CD4-positive, alpha-beta T cell (primary cell): ENCODE data around the gene LRIG3. TPM values are rescaled to one million over a fixed set of nuclear protein-coding genes. Genes with fewer than 3 reads are reported as not detected.
"Not testable (repeated sequence)": the region's sequence is repeated elsewhere in the genome, so short reads cannot be mapped to it uniquely, and the experiment has no call there.

ENCODE experiments used
- ATAC-seq: fragments of 200-7000 bp; cut with Tn5 transposase; one replicate; pipeline ENCODE4 v1.10.0; 2022; ENCODE audit warnings: mild to moderate bottlenecking; ENCODE audit not compliant: poor library complexity
- CTCF ChIA-PET: fragments of 350-600 bp; sonication (Branson Sonifier 250); formaldehyde crosslinking; loops from one replicate; lab custom pipeline; 2021; ENCODE audit warnings: antibody characterized with exemption, inconsistent platforms; lab: Charles Lee
- POLR2A ChIA-PET: fragments of 350-600 bp; sonication (Branson Sonifier 250); formaldehyde crosslinking; loops from one replicate; lab custom pipeline; 2021; ENCODE audit warnings: antibody characterized with exemption, inconsistent platforms; lab: Charles Lee
- DNase-seq, 14 experiments: peaks; one replicate each; pipeline ENCODE4 v3.0.0-alpha.2; 2013 to 2020; ENCODE audit warnings: mixed read lengths in 2 of 14
- H3K27ac ChIP-seq, 2 donors: one replicate each; pipeline versions ENCODE4 v1.5.1 to v1.7.0; 2013; ENCODE audit warnings: low read length in 2 of 2, low read depth in 1 of 2, mild to moderate bottlenecking in 1 of 2
- H3K27me3 ChIP-seq, 2 experiments: 1 replicate in 1 of 2; 2 replicates in 1 of 2; pipeline versions ENCODE4 v1.6.1 to v1.7.0; 2013; ENCODE audit warnings: low read length in 2 of 2, control low read depth in 1 of 2, mild to moderate bottlenecking in 1 of 2, moderate library complexity in 1 of 2; ENCODE audit not compliant: insufficient read depth in 2 of 2, control insufficient read depth in 1 of 2
- H3K36me3 ChIP-seq: one replicate; pipeline ENCODE4 v1.6.1; 2013; ENCODE audit warnings: low read length, control low read depth; ENCODE audit not compliant: insufficient read depth
- H3K4me1 ChIP-seq: one replicate; pipeline ENCODE4 v1.6.1; 2013; ENCODE audit warnings: low read length, control low read depth; ENCODE audit not compliant: insufficient read depth
- H3K4me3 ChIP-seq: one replicate; pipeline ENCODE4 v1.5.1; 2013; ENCODE audit warnings: mild to moderate bottlenecking, low read length, moderate library complexity
- H3K9me3 ChIP-seq, 2 experiments: 1 replicate in 1 of 2; 2 replicates in 1 of 2; pipeline versions ENCODE4 v1.6.1 to v1.7.0; 2013; ENCODE audit warnings: low read length in 2 of 2, mild to moderate bottlenecking in 2 of 2, control low read depth in 1 of 2, moderate library complexity in 1 of 2; ENCODE audit not compliant: control insufficient read depth in 1 of 2, insufficient read depth in 1 of 2
- H3K27ac Mint-ChIP-seq: one replicate; pipeline ENCODE4 v1.8.0; 2020; ENCODE audit warnings: mixed read lengths
- H3K27me3 Mint-ChIP-seq: one replicate; pipeline ENCODE4 v1.8.0; 2021; ENCODE audit warnings: mixed read lengths
- H3K36me3 Mint-ChIP-seq: one replicate; pipeline ENCODE4 v1.8.0; 2021; ENCODE audit warnings: low read depth, mixed read lengths
- H3K4me1 Mint-ChIP-seq: one replicate; pipeline ENCODE4 v1.8.0; 2021; ENCODE audit warnings: low read depth, mixed read lengths
- H3K4me3 Mint-ChIP-seq: one replicate; pipeline ENCODE4 v1.8.0; 2020; ENCODE audit warnings: mild to moderate bottlenecking, mixed read lengths
- H3K9me3 Mint-ChIP-seq: one replicate; pipeline ENCODE4 v1.8.0; 2020; ENCODE audit warnings: mixed read lengths
- intact Hi-C, 2 experiments: fragments of 100-400 bp; cut with DNase I in 1 of 2; cut with micrococcal nuclease in 1 of 2; formaldehyde crosslinking; loops; one replicate each; pipeline versions ENCODE4 v1.15.1 to v1.9.0; 2023 to 2025; cut with DNase I, micrococcal nuclease
- total RNA-seq, 174 experiments: library from RNA in 2 of 174; stranded (reverse) in 2 of 174; gene quantifications; one replicate each; pipeline ENCODE4 v1.2.3 and lab custom pipeline; 2021 to 2026
- TF ChIP-seq, protein P1 (sequence below): fragments of 200-600 bp; IDR thresholded peaks from one replicate; pipeline ENCODE4 v1.8.0; 2022; ENCODE audit warnings: antibody characterized with exemption, mild to moderate bottlenecking

The LRIG3 gene
- total RNA-seq, 2 experiments from 2014 or later: not detected

- DNase-seq: no peak
Observed at GRCh38 chr12:58860056-58860787, 60.1 kb downstream of the LRIG3 start.

GRCh38 chr12:58858030-58858429 is 62.3 kb downstream of the LRIG3 start:
- Mint-ChIP-seq H3K9me3 (peaks cover 4% of the 10 kb centered on the region), H3K27ac (no peak overlapping the region), H3K27me3 (no peaks in the 10 kb centered on the region), H3K36me3 (no peaks in the 10 kb centered on the region), H3K4me3 (no peak overlapping the region), H3K4me1 (no peaks in the 10 kb centered on the region)
- Histone ChIP-seq H3K27ac (no peak overlapping the region), H3K36me3 (no peaks in the 10 kb centered on the region), H3K27me3 (no peaks in the 10 kb centered on the region), H3K4me3 (no peak overlapping the region), H3K9me3 (peaks cover 0 to 8% of the 10 kb centered on the region in 2 experiments), H3K4me1 (no peaks in the 10 kb centered on the region)
- DNase-seq (no peak), ATAC-seq (no peak)
- intact Hi-C loops: no loop called here
- TF ChIP-seq, protein P1, sequence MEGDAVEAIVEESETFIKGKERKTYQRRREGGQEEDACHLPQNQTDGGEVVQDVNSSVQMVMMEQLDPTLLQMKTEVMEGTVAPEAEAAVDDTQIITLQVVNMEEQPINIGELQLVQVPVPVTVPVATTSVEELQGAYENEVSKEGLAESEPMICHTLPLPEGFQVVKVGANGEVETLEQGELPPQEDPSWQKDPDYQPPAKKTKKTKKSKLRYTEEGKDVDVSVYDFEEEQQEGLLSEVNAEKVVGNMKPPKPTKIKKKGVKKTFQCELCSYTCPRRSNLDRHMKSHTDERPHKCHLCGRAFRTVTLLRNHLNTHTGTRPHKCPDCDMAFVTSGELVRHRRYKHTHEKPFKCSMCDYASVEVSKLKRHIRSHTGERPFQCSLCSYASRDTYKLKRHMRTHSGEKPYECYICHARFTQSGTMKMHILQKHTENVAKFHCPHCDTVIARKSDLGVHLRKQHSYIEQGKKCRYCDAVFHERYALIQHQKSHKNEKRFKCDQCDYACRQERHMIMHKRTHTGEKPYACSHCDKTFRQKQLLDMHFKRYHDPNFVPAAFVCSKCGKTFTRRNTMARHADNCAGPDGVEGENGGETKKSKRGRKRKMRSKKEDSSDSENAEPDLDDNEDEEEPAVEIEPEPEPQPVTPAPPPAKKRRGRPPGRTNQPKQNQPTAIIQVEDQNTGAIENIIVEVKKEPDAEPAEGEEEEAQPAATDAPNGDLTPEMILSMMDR: no peak
- POLR2A ChIA-PET: no interaction called here
- CTCF ChIA-PET: no interaction called here

More at GRCh38 chr12:58860056-58860787, 60.1 kb downstream of the LRIG3 start:
- ATAC-seq: no peak
- Histone ChIP-seq H3K4me3 (no peak overlapping the region), H3K36me3 (no peaks in the 10 kb centered on the region), H3K27me3 (no peaks in the 10 kb centered on the region), H3K4me1 (no peaks in the 10 kb centered on the region), H3K27ac (no peak overlapping the region), H3K9me3 (peaks cover 0 to 8% of the 10 kb centered on the region in 2 experiments)
- POLR2A ChIA-PET: no interaction called here
- Mint-ChIP-seq H3K9me3 (peaks cover 2% of the 10 kb centered on the region), H3K27ac (no peak overlapping the region), H3K4me3 (no peak overlapping the region), H3K27me3 (no peaks in the 10 kb centered on the region), H3K4me1 (no peaks in the 10 kb centered on the region), H3K36me3 (no peaks in the 10 kb centered on the region)
- intact Hi-C loops: no loop called here
- TF ChIP-seq, protein P1: no peak
- CTCF ChIA-PET: no interaction called here

DNA sequence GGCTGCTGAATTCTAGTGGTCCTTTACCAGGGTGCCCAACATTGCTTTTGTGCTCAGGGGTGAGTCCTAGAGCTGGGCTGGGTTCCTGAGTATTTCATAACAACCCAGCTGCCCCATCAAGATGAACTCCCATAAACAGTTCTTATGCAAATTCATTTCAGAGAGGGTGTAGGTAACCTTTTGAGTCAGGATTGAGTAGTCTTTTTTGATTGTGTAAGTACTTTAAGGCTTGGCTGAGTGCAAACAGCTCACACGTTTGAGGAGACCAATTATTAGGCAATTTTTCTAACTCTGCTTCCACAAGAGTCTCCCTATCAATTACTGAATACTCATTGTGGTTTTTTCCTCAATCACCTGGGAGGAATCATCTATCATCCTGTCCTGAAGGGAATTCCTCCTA is 63.1 kb downstream of the LRIG3 start:
- H3K27ac ChIP-seq, DNase-seq, POLR2A ChIA-PET, H3K27ac Mint-ChIP-seq, H3K9me3 Mint-ChIP-seq, H3K4me3 ChIP-seq, H3K4me1 ChIP-seq, ATAC-seq, H3K9me3 ChIP-seq, H3K27me3 Mint-ChIP-seq, H3K36me3 Mint-ChIP-seq, H3K36me3 ChIP-seq, H3K4me3 Mint-ChIP-seq, H3K27me3 ChIP-seq, CTCF ChIA-PET, intact Hi-C loops, H3K4me1 Mint-ChIP-seq: not testable (repeated sequence)

DNA sequence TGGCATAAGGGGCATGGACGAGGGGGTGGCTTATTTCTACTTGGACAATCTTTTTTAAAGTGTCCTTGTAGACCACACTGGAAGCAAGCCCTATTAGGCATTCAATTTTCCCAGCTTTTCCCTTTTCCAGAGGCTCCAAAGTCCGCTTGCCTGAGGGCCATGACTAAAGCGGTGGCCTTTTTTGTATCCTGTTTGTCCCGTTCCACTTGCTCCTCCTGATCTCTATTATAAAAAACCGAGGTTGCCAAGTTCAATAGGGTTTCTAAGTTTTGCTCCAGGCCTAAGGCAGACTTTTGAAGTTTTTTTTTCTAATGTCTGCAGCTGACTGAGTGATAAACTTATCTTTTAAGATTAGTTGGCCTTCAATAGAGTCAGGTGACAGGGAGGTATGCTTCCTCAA is 64.7 kb downstream of the LRIG3 start:
- H3K4me1 Mint-ChIP-seq, H3K9me3 ChIP-seq, H3K4me3 ChIP-seq, H3K27ac Mint-ChIP-seq, intact Hi-C loops, H3K27me3 Mint-ChIP-seq, H3K4me1 ChIP-seq, H3K36me3 ChIP-seq, H3K27ac ChIP-seq, CTCF ChIA-PET, H3K27me3 ChIP-seq, ATAC-seq, DNase-seq, H3K36me3 Mint-ChIP-seq, H3K9me3 Mint-ChIP-seq, H3K4me3 Mint-ChIP-seq, POLR2A ChIA-PET: not testable (repeated sequence)
